ENCODE data around the gene ALOX12.
A peak's percentile ranks its signal among the peaks of the same experiment; 100 is the strongest.
"Not testable (repeated sequence)": the region's sequence is repeated elsewhere in the genome, so short reads cannot be mapped to it uniquely, and the experiment has no call there.

The ALOX12 gene

GRCh38 chr17:7046127-7046724 is 50.4 kb downstream of the ALOX12 start:
- Histone ChIP-seq H3K9me3 (ENCODE audit: control insufficient read depth in 2 of 2, low read length in 2 of 2) (no peaks in the 10 kb centered on the region), H3K36me3 (ENCODE audit: control insufficient read depth in 2 of 2, insufficient read depth in 2 of 2, low read length in 2 of 2) (no peaks in the 10 kb centered on the region), H3K9ac (ENCODE audit: low read length in 2 of 2) (peak overlapping the region; percentile 42 to 53), H3K27ac (ENCODE audit: low read length) (peak overlapping the region; percentile 46), H3K4me1 (ENCODE audit: control insufficient read depth, insufficient read depth, low read length) (peaks cover 22% of the 10 kb centered on the region), H3K4me3 (ENCODE audit: low read length in 2 of 2) (peak overlapping the region; percentile 61 to 81), H3K27me3 (ENCODE audit: control insufficient read depth in 1 of 2, insufficient read depth in 2 of 2, low read length in 2 of 2) (peaks cover 27% of the 10 kb centered on the region in 2 donors)

DNA sequence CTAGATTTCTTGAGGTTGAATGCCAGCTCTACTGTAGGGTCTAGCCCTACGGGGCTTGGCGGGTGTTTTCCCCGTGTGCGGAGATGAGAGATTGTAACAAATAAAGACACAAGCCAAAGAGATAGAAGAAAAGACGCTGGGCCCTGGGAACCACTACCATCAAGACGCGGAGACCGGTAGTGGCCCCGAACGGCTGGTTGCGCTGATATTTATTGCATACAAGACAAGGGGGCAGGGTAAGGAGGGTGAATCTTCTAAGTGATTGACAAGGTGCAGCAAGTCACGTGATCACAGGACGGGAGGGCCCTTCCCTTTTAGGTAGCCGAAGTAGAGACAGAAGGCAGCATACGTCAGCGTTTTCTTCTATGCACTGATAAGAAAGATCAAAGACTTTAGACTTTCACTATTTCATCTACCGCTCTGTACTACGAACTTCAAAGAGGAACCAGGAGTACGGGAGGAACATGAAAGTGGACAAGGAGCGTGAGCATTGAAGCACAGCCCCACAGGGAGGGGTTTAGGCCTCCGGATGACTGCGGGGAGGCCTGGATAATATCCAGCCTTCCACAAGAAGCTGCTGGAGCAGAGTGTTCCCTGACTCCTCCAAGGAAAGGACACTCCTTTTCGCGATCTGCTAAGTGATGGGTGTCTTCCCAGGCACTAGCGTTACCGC is 51.0 kb downstream of the ALOX12 start:
- Histone ChIP-seq H3K9ac (ENCODE audit: low read length in 2 of 2) (peak overlapping the region; percentile 42 to 53), H3K4me3 (ENCODE audit: low read length in 2 of 2) (peak overlapping the region; percentile 61 to 81)

DNA sequence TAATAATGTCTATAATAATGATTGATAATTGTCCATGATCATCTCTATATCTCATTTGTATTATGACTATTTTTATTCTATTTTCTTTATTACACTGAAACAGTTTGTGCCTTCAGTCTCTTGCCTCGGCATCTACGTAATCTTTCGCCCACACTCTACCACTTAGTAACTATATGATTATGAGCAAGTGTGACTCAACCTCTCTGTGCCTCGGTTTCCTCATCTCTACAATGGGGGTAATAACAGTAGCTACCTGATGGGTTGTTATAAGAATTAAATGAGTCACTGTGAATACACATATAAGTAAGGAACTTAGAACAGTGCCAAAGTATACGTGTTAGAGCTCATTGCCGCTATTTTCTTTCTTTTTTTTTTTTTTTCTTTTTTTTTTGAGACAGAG is 51.7 kb downstream of the ALOX12 start:
- peaks cover 22% of the 10 kb centered on the region for H3K4me1 ChIP-seq (ENCODE audit: control insufficient read depth, insufficient read depth, low read length)
- no peak overlapping the region for H3K4me3 ChIP-seq (ENCODE audit: low read length in 2 of 2)
- peaks cover 19 to 21% of the 10 kb centered on the region in 2 donors for H3K27me3 ChIP-seq (ENCODE audit: control insufficient read depth in 1 of 2, insufficient read depth in 2 of 2, low read length in 2 of 2)
- no peaks in the 10 kb centered on the region for H3K36me3 ChIP-seq (ENCODE audit: control insufficient read depth in 2 of 2, insufficient read depth in 2 of 2, low read length in 2 of 2)
- peak overlapping the region in 1 of 2 donors; percentile 53 for H3K9ac ChIP-seq (ENCODE audit: low read length in 2 of 2)
- no peaks in the 10 kb centered on the region for H3K9me3 ChIP-seq (ENCODE audit: control insufficient read depth in 2 of 2, low read length in 2 of 2)
- no peak overlapping the region for H3K27ac ChIP-seq (ENCODE audit: low read length)

More for the DNA sequence above, 51.0 kb downstream of the ALOX12 start:
- H3K4me1 ChIP-seq (ENCODE audit: control insufficient read depth, insufficient read depth, low read length): peaks cover 22% of the 10 kb centered on the region
- peaks cover 24 to 26% of the 10 kb centered on the region in 2 donors for H3K27me3 ChIP-seq (ENCODE audit: control insufficient read depth in 1 of 2, insufficient read depth in 2 of 2, low read length in 2 of 2)
- not testable (repeated sequence) for H3K9me3 ChIP-seq (ENCODE audit: control insufficient read depth in 2 of 2, low read length in 2 of 2); H3K36me3 ChIP-seq (ENCODE audit: control insufficient read depth in 2 of 2, insufficient read depth in 2 of 2, low read length in 2 of 2)
- H3K27ac ChIP-seq (ENCODE audit: low read length): peak overlapping the region; percentile 46

DNA sequence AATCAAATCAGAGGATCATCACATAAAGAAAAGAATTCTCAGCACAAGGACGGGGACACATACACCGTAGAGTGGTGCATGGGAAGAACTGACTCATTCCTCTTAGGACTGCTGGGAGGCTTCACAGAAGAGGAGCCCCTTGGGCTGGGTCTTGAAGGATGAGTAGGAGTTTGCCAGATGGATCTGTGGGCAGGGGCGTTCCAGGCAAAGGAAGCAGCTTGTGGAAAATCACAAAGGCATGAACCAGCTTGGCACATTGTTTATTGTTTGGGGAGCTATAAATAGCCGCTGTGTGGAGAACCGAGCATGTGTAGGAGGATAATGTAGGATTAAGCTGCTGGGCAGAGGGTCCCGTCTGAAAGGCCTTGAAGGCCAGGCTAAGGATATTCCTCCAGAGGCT is 53.1 kb downstream of the ALOX12 start:
- peaks cover 5 to 7% of the 10 kb centered on the region in 2 donors for H3K27me3 ChIP-seq (ENCODE audit: control insufficient read depth in 1 of 2, insufficient read depth in 2 of 2, low read length in 2 of 2)
- no peak overlapping the region for H3K4me3 ChIP-seq (ENCODE audit: low read length in 2 of 2)
- no peak overlapping the region for H3K9ac ChIP-seq (ENCODE audit: low read length in 2 of 2)

GRCh38 chr17:7050583-7050982 is 54.7 kb downstream of the ALOX12 start:
- peaks cover 10% of the 10 kb centered on the region for H3K4me1 ChIP-seq (ENCODE audit: control insufficient read depth, insufficient read depth, low read length)
- H3K9ac ChIP-seq (ENCODE audit: low read length in 2 of 2); H3K27ac ChIP-seq (ENCODE audit: low read length); H3K4me3 ChIP-seq (ENCODE audit: low read length in 2 of 2); H3K27me3 ChIP-seq (ENCODE audit: control insufficient read depth in 1 of 2, insufficient read depth in 2 of 2, low read length in 2 of 2); H3K36me3 ChIP-seq (ENCODE audit: control insufficient read depth in 2 of 2, insufficient read depth in 2 of 2, low read length in 2 of 2); H3K9me3 ChIP-seq (ENCODE audit: control insufficient read depth in 2 of 2, low read length in 2 of 2): not testable (repeated sequence)

More for the DNA sequence above, 53.1 kb downstream of the ALOX12 start:
- Histone ChIP-seq H3K9me3 (ENCODE audit: control insufficient read depth in 2 of 2, low read length in 2 of 2) (no peaks in the 10 kb centered on the region), H3K36me3 (ENCODE audit: control insufficient read depth in 2 of 2, insufficient read depth in 2 of 2, low read length in 2 of 2) (no peaks in the 10 kb centered on the region), H3K27ac (ENCODE audit: low read length) (no peak overlapping the region), H3K4me1 (ENCODE audit: control insufficient read depth, insufficient read depth, low read length) (peaks cover 10% of the 10 kb centered on the region)

GRCh38 chr17:7056386-7056785 is 60.5 kb downstream of the ALOX12 start:
- H3K4me1 ChIP-seq (ENCODE audit: control insufficient read depth, insufficient read depth, low read length): no peaks in the 10 kb centered on the region
- no peaks in the 10 kb centered on the region for H3K9me3 ChIP-seq (ENCODE audit: control insufficient read depth in 2 of 2, low read length in 2 of 2)
- H3K27ac ChIP-seq (ENCODE audit: low read length): no peak overlapping the region
- no peak overlapping the region for H3K9ac ChIP-seq (ENCODE audit: low read length in 2 of 2)
- no peak overlapping the region for H3K4me3 ChIP-seq (ENCODE audit: low read length in 2 of 2)
- no peaks in the 10 kb centered on the region for H3K36me3 ChIP-seq (ENCODE audit: control insufficient read depth in 2 of 2, insufficient read depth in 2 of 2, low read length in 2 of 2)
- peaks cover 3% of the 10 kb centered on the region in 2 donors for H3K27me3 ChIP-seq (ENCODE audit: control insufficient read depth in 1 of 2, insufficient read depth in 2 of 2, low read length in 2 of 2)

DNA sequence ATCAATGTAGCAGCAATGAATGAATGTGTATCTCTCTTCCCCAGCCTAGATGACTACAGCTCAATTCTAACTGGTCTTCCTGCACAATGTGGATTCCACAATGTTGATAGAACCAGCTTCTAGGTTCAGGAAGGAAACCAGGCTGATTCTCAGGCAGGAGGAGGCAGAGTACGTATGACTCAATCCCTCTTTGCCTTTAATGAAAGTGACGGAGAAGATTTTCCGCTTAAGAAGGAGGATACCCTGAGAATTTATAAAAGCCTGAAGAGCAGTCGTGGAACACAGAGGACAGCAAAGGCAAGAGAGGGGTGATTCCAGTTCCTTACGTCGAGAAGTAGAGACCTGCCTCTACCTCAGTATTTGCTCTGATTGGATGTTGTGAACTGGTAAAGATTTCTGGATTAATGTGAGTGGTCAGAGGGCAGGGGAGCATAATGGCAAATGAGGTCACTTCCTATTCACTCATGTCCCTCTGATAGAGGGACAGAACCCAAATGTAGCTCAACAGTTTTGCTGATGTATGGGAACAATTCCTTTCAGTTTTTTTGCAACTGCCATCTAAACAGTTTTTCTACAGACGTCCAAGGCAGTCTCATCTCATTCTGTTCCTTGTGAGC is 63.1 kb downstream of the ALOX12 start:
- peaks cover 3% of the 10 kb centered on the region in 2 donors for H3K27me3 ChIP-seq (ENCODE audit: control insufficient read depth in 1 of 2, insufficient read depth in 2 of 2, low read length in 2 of 2)
- H3K36me3 ChIP-seq (ENCODE audit: control insufficient read depth in 2 of 2, insufficient read depth in 2 of 2, low read length in 2 of 2): no peaks in the 10 kb centered on the region
- H3K27ac ChIP-seq (ENCODE audit: low read length): no peak overlapping the region
- no peaks in the 10 kb centered on the region for H3K4me1 ChIP-seq (ENCODE audit: control insufficient read depth, insufficient read depth, low read length)
- H3K4me3 ChIP-seq (ENCODE audit: low read length in 2 of 2): no peak overlapping the region
- no peak overlapping the region for H3K9ac ChIP-seq (ENCODE audit: low read length in 2 of 2)
- no peaks in the 10 kb centered on the region for H3K9me3 ChIP-seq (ENCODE audit: control insufficient read depth in 2 of 2, low read length in 2 of 2)

Measured in stomach smooth muscle (tissue), 2 donors.